ENCODE results near the gene RSPO1.
"Not testable (repeated sequence)": the region's sequence is repeated elsewhere in the genome, so short reads cannot be mapped to it uniquely, and the experiment has no call there.

Gene RSPO1

DNA sequence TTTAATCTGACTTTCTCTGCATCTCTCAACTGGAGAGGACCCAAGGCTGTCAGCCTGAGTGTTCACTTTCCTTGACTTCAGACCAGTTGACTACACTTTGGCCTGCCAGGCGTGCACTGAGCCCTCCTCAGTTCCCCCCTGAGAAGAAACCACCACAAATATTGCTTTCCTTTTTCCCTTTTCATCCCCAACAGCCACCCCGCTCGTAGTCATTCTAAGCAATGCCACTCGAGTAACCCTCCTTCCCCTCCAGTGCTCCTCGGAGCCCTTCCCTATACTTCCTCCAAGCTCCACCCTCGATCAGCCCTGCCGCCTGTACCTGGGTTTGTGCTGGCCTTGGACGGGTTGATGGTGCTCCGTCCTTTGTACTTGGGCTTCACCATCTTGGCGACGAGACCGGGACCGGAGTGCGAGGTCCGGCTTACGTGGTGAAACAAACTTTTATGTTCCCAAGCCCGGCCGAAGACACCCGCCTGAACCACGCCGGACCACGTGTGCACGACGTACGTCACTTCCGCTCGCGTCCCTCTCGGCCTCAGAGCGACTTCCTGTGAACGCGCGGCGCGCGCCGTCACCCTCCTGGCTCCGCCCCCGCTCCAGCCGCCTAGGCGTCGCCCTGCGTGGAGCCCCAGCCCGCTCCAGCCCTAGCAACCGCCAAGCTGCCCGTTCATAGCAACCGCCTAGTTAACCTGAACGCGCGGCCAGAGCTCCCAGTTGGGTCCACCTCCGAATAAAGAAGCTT is 39.1 kb downstream of the RSPO1 start, which contains the start of gene GNL2:
GNL2 (minus strand) TSS at position 498 of the 742 bp plus-strand sequence; CDS start at position 383, 115 bp downstream.
- Histone ChIP-seq H3K36me3 (ENCODE audit: control insufficient read depth, insufficient read depth, low read length, severe bottlenecking) (peaks cover 20% of the 10 kb centered on the region), H3K4me3 (ENCODE audit: low read length) (peak within 1 kb of the TSS; percentile 100), H3K9ac (ENCODE audit: low read length) (peak within 1 kb of the TSS; percentile 98), H3K9me3 (ENCODE audit: control insufficient read depth, low read length) (no peaks in the 10 kb centered on the region), H3K27me3 (replicated peaks; ENCODE audit: control insufficient read depth, insufficient read depth, low read length) (no peaks in the 10 kb centered on the region), H3K4me1 (ENCODE audit: control insufficient read depth, insufficient read depth, low read length) (peaks cover 35% of the 10 kb centered on the region)
- peak; percentile 100 for DNase-seq (ENCODE audit: low read depth)

DNA sequence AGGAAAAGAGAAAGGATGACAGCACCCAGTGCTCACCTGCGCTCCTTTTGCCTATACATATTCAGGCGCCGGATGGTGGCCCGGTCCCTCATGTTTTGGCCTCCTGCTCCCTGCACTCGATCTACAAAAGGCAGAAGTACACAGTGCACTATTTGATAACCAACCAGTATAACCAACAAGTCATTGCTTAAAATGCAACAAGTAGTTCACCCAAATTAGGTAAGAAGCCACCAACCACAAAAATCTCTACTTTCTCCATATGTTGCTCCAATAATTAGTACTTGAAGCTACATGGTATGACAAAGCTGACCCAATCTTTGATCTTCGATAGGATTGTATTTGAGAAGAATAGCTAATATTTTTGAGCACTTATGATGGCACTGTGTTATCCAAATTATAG is 41.0 kb downstream of the RSPO1 start:
- Histone ChIP-seq H3K9ac (ENCODE audit: low read length) (no peak overlapping the region), H3K27me3 (replicated peaks; ENCODE audit: control insufficient read depth, insufficient read depth, low read length) (no peaks in the 10 kb centered on the region), H3K9me3 (ENCODE audit: control insufficient read depth, low read length) (no peaks in the 10 kb centered on the region), H3K4me3 (ENCODE audit: low read length) (peak overlapping the region; percentile 100), H3K4me1 (ENCODE audit: control insufficient read depth, insufficient read depth, low read length) (peaks cover 35% of the 10 kb centered on the region), H3K36me3 (ENCODE audit: control insufficient read depth, insufficient read depth, low read length, severe bottlenecking) (peaks cover 38% of the 10 kb centered on the region)
- DNase-seq (ENCODE audit: low read depth), result no peak

DNA sequence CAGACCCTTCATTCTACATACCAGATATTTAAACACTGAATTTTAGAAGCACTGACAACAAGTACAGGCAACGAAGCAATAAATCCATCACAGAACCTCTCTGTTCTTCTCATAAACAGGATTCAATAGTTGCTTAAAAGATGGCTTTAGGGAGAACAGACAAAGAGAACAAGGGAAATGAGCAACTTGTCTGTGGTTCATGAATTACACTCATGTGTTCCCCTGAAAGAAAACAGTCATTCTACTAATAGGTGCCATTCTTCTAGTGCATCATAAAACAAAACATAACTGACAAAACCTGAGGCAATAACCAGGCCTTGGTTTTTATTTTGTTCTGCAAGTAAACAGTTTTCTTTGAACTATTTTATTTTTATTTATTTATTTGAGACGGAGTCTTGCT is 45.8 kb downstream of the RSPO1 start:
- H3K4me3 ChIP-seq (ENCODE audit: low read length), result no peak overlapping the region
- peaks cover 19% of the 10 kb centered on the region for H3K4me1 ChIP-seq (ENCODE audit: control insufficient read depth, insufficient read depth, low read length)
- peaks cover 75% of the 10 kb centered on the region for H3K36me3 ChIP-seq (ENCODE audit: control insufficient read depth, insufficient read depth, low read length, severe bottlenecking)
- H3K27me3 ChIP-seq (replicated peaks; ENCODE audit: control insufficient read depth, insufficient read depth, low read length), result no peaks in the 10 kb centered on the region
- no peaks in the 10 kb centered on the region for H3K9me3 ChIP-seq (ENCODE audit: control insufficient read depth, low read length)
- DNase-seq (ENCODE audit: low read depth), result no peak
- no peak overlapping the region for H3K9ac ChIP-seq (ENCODE audit: low read length)

DNA sequence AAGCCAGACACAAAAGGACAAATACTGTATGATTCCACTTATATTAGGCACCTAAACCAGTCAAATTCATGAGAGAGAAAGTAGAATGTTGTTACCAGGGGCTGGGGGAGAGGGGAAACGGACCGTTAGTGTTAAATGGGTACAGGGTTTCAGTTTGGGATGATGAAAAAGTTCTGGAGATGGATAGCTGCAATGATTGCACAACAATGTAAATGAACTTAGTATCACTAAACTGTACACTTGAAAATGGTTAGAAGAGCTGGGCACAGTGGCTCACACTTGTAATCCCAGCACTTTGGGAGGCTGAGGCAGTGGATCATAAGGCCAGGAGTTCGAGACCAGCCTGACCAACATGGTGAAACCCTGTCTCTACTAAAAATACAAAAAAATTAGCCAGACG is 50.1 kb downstream of the RSPO1 start:
- H3K9ac ChIP-seq (ENCODE audit: low read length); DNase-seq (ENCODE audit: low read depth); H3K9me3 ChIP-seq (ENCODE audit: control insufficient read depth, low read length); H3K27me3 ChIP-seq (replicated peaks; ENCODE audit: control insufficient read depth, insufficient read depth, low read length); H3K4me3 ChIP-seq (ENCODE audit: low read length); H3K4me1 ChIP-seq (ENCODE audit: control insufficient read depth, insufficient read depth, low read length): not testable (repeated sequence)
- peaks cover 85% of the 10 kb centered on the region for H3K36me3 ChIP-seq (ENCODE audit: control insufficient read depth, insufficient read depth, low read length, severe bottlenecking)

- Histone ChIP-seq H3K27me3 (replicated peaks; ENCODE audit: control insufficient read depth, insufficient read depth, low read length) (no peaks in the 10 kb centered on the region), H3K4me1 (ENCODE audit: control insufficient read depth, insufficient read depth, low read length) (peaks cover 30% of the 10 kb centered on the region), H3K9ac (ENCODE audit: low read length) (peak overlapping the region; percentile 13), H3K9me3 (ENCODE audit: control insufficient read depth, low read length) (no peaks in the 10 kb centered on the region), H3K36me3 (ENCODE audit: control insufficient read depth, insufficient read depth, low read length, severe bottlenecking) (peaks cover 87% of the 10 kb centered on the region), H3K4me3 (ENCODE audit: low read length) (no peak overlapping the region)
- DNase-seq (ENCODE audit: low read depth), result peak; percentile 64
Measured at GRCh38 chr1:37575692-37576091, 59.0 kb downstream of the RSPO1 start.

DNA sequence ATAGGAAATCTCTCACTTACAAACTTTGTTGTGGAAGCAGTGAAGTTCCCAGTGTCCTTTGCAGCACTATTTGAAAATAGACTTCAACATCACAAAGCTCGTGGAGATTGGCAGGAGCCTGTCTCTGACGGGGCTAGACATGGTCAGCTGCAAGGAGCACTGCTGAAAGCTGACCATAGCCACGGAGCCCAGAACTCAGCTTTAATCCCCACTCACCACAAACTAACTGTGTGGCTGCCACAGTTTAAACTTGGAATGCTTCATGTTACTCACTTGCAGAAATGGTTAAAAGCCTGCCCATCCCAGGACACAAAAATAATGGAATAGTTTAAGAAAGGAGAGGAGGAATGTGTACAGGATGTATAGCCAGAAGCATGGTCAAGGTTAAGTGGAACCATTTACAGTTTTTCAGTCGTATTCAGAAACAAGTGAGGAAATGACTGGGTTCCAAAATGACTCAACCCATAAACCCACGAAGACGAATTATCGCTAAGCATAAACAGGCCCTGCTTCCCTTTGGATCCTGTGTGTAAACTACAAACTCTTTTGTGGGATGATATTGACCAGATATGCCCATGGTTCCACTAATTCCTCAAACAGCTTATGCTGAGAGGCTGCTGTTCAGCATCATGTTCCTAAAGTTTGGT is 59.7 kb downstream of the RSPO1 start:
- H3K27me3 ChIP-seq (replicated peaks; ENCODE audit: control insufficient read depth, insufficient read depth, low read length), result no peaks in the 10 kb centered on the region
- H3K4me1 ChIP-seq (ENCODE audit: control insufficient read depth, insufficient read depth, low read length), result peaks cover 30% of the 10 kb centered on the region
- H3K36me3 ChIP-seq (ENCODE audit: control insufficient read depth, insufficient read depth, low read length, severe bottlenecking), result peaks cover 86% of the 10 kb centered on the region
- no peaks in the 10 kb centered on the region for H3K9me3 ChIP-seq (ENCODE audit: control insufficient read depth, low read length)
- peak overlapping the region; percentile 13 for H3K9ac ChIP-seq (ENCODE audit: low read length)
- H3K4me3 ChIP-seq (ENCODE audit: low read length), result no peak overlapping the region
- DNase-seq (ENCODE audit: low read depth), result peak; percentile 75

GRCh38 chr1:37570528-37571334 is 64.0 kb downstream of the RSPO1 start:
- Histone ChIP-seq H3K9me3 (ENCODE audit: control insufficient read depth, low read length) (no peaks in the 10 kb centered on the region), H3K9ac (ENCODE audit: low read length) (no peak overlapping the region), H3K4me1 (ENCODE audit: control insufficient read depth, insufficient read depth, low read length) (peaks cover 18% of the 10 kb centered on the region), H3K4me3 (ENCODE audit: low read length) (no peak overlapping the region), H3K27me3 (replicated peaks; ENCODE audit: control insufficient read depth, insufficient read depth, low read length) (no peaks in the 10 kb centered on the region), H3K36me3 (ENCODE audit: control insufficient read depth, insufficient read depth, low read length, severe bottlenecking) (peaks cover 98% of the 10 kb centered on the region)
- DNase-seq (ENCODE audit: low read depth), result no peak

DNA sequence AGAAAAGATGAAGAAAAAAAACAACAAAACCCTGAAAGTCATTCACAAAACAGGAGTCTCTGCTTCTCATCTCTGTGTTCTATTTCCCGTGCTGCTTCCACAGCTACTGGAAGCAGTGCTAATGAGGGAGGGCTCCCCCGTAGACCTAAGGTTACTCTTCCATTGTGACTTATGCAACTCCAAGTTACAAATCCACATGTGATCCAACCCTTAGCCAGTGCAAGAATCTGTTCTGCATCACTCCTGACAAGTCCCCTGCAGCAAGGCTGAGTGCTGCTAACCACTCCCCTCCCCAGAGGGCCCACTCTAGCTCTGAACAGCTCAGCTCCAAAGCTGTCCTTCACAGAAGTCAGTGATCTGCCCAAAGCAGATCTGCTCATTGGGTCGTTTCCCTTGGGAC is 67.7 kb downstream of the RSPO1 start:
- Histone ChIP-seq H3K4me3 (ENCODE audit: low read length) (no peak overlapping the region), H3K9me3 (ENCODE audit: control insufficient read depth, low read length) (no peaks in the 10 kb centered on the region), H3K9ac (ENCODE audit: low read length) (no peak overlapping the region), H3K27me3 (replicated peaks; ENCODE audit: control insufficient read depth, insufficient read depth, low read length) (no peaks in the 10 kb centered on the region), H3K4me1 (ENCODE audit: control insufficient read depth, insufficient read depth, low read length) (peaks cover 12% of the 10 kb centered on the region), H3K36me3 (ENCODE audit: control insufficient read depth, insufficient read depth, low read length, severe bottlenecking) (peaks cover 73% of the 10 kb centered on the region)
- no peak for DNase-seq (ENCODE audit: low read depth)

- no peaks in the 10 kb centered on the region for H3K27me3 ChIP-seq (replicated peaks; ENCODE audit: control insufficient read depth, insufficient read depth, low read length)
Measured at GRCh38 chr1:37564892-37565291, 69.8 kb downstream of the RSPO1 start.

DNA sequence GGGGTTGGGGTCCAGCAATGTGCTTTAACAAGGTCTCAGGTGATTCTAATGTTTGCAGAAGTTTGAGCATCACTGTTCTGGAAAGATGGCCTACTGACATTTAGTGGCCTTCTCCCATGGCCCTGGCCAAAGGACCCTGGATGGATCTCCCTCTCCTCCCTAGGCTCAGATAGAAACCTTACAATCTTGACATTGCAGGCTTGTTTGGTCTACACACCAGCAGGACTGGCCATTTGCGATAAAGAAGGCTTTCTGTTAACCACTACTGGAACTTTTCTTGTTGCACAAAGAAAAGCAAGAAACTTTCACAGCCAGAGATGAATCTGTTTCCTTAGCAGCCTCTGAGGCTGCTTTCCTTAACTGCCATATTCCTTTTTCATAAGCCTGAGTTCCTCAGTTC is 71.7 kb downstream of the RSPO1 start:
- H3K9me3 ChIP-seq (ENCODE audit: control insufficient read depth, low read length), result no peaks in the 10 kb centered on the region
- no peak for DNase-seq (ENCODE audit: low read depth)
- peaks cover 35% of the 10 kb centered on the region for H3K36me3 ChIP-seq (ENCODE audit: control insufficient read depth, insufficient read depth, low read length, severe bottlenecking)

More at GRCh38 chr1:37564892-37565291, 69.8 kb downstream of the RSPO1 start:
- H3K4me1 ChIP-seq (ENCODE audit: control insufficient read depth, insufficient read depth, low read length), result peaks cover 12% of the 10 kb centered on the region
- no peak for DNase-seq (ENCODE audit: low read depth)
- H3K36me3 ChIP-seq (ENCODE audit: control insufficient read depth, insufficient read depth, low read length, severe bottlenecking), result peaks cover 54% of the 10 kb centered on the region
- no peak overlapping the region for H3K9ac ChIP-seq (ENCODE audit: low read length)
- no peak overlapping the region for H3K4me3 ChIP-seq (ENCODE audit: low read length)
- no peaks in the 10 kb centered on the region for H3K9me3 ChIP-seq (ENCODE audit: control insufficient read depth, low read length)

More for the DNA sequence above, 71.7 kb downstream of the RSPO1 start:
- no peak overlapping the region for H3K9ac ChIP-seq (ENCODE audit: low read length)
- no peak overlapping the region for H3K4me3 ChIP-seq (ENCODE audit: low read length)
- no peaks in the 10 kb centered on the region for H3K27me3 ChIP-seq (replicated peaks; ENCODE audit: control insufficient read depth, insufficient read depth, low read length)
- H3K4me1 ChIP-seq (ENCODE audit: control insufficient read depth, insufficient read depth, low read length), result peaks cover 12% of the 10 kb centered on the region

All from adipocyte (in vitro differentiated cells).